ENCODE data around the gene ABL1.

GRCh38 chr9:130891688-130892476 lies 56.8 kb downstream of the ABL1 start:
- TF ChIP-seq CTCF (IDR thresholded peaks at IDR 0.05; ENCODE audit: low read depth, low read length, poor library complexity, severe bottlenecking), result no peak
- TF ChIP-seq EZH2phosphoT487 (IDR thresholded peaks at IDR 0.05; ENCODE audit: borderline replicate concordance, low read length), result no peak
